WTC11 (cell line): ENCODE results near the gene COL5A3. TPM values are rescaled to one million over a fixed set of nuclear protein-coding genes. Genes with fewer than 3 reads are reported as not detected.
A peak's percentile ranks its signal among the peaks of the same experiment; 100 is the strongest.

Experiments used
- AR ChIP-seq: fragments of 250-450 bp; sonication (Bioruptor Pico); IDR thresholded peaks from 2 replicates; pipeline ENCODE4 v1.9.0; 2021; ENCODE audit warnings: mild to moderate bottlenecking
- ARID4B ChIP-seq: sonication (generic); formaldehyde crosslinking; IDR thresholded peaks from 2 replicates; pipeline ENCODE4 v1.8.0; 2023; ENCODE audit warnings: missing genetic modification reagents, mild to moderate bottlenecking, borderline replicate concordance
- CTCF ChIP-seq: fragments of 200-600 bp; IDR thresholded peaks from 2 replicates; pipeline ENCODE4 v1.8.0; 2022; ENCODE audit warnings: antibody characterized with exemption
- EMX1 ChIP-seq: fragments of 250-450 bp; sonication (Bioruptor Pico); IDR thresholded peaks from 2 replicates; pipeline ENCODE4 v1.8.0; 2021; ENCODE audit warnings: mild to moderate bottlenecking
- ETV6 ChIP-seq: sonication (generic); formaldehyde crosslinking; IDR thresholded peaks from 2 replicates; pipeline ENCODE4 v1.8.1; 2022; ENCODE audit warnings: mild to moderate bottlenecking, missing genetic modification reagents
- FOXK1 ChIP-seq: sonication (generic); formaldehyde crosslinking; IDR thresholded peaks from 2 replicates; pipeline ENCODE4 v1.8.0; 2022; ENCODE audit warnings: mild to moderate bottlenecking, moderate library complexity, missing genetic modification reagents
- FOXP1 ChIP-seq: sonication (generic); formaldehyde crosslinking; IDR thresholded peaks from 2 replicates; pipeline ENCODE4 v1.8.0; 2022; ENCODE audit warnings: missing genetic modification reagents, mild to moderate bottlenecking, moderate library complexity, borderline replicate concordance
- GTF2I ChIP-seq: fragments of 250-450 bp; sonication (Bioruptor Pico); conservative IDR thresholded peaks from 2 replicates; pipeline ENCODE4 v1.4.0; 2021; ENCODE audit warnings: mild to moderate bottlenecking
- HMGXB4 ChIP-seq: sonication (generic); formaldehyde crosslinking; IDR thresholded peaks from 2 replicates; pipeline ENCODE4 v1.8.1; 2023; ENCODE audit warnings: mild to moderate bottlenecking, moderate library complexity, missing genetic modification reagents
- IRF1 ChIP-seq: sonication (generic); formaldehyde crosslinking; IDR thresholded peaks from 2 replicates; pipeline ENCODE4 v1.8.0; 2023; ENCODE audit warnings: missing genetic modification reagents
- MXD4 ChIP-seq: fragments of 250-450 bp; sonication (Bioruptor Pico); IDR thresholded peaks from 2 replicates; pipeline ENCODE4 v1.8.0; 2021; ENCODE audit warnings: mild to moderate bottlenecking, moderate library complexity, borderline replicate concordance
- NR1H2 ChIP-seq: sonication (generic); formaldehyde crosslinking; IDR thresholded peaks from 2 replicates; pipeline ENCODE4 v1.9.0; 2021; ENCODE audit warnings: mild to moderate bottlenecking, moderate library complexity, missing genetic modification reagents
- RORB ChIP-seq: fragments of 250-450 bp; sonication (Bioruptor Pico); IDR thresholded peaks from 2 replicates; pipeline ENCODE4 v1.9.0; 2021; ENCODE audit warnings: mild to moderate bottlenecking
- SP1 ChIP-seq: sonication (generic); formaldehyde crosslinking; conservative IDR thresholded peaks from 2 replicates; pipeline ENCODE4 v1.8.1; 2022; ENCODE audit warnings: missing genetic modification reagents
- STAT6 ChIP-seq: sonication (generic); formaldehyde crosslinking; conservative IDR thresholded peaks from 2 replicates; pipeline ENCODE4 v1.8.1; 2023; ENCODE audit warnings: mild to moderate bottlenecking, low read depth, missing genetic modification reagents, moderate library complexity
- TP53 ChIP-seq: sonication (generic); formaldehyde crosslinking; IDR thresholded peaks from 2 replicates; pipeline ENCODE4 v1.8.1; 2023; ENCODE audit warnings: mild to moderate bottlenecking, missing genetic modification reagents
- USF2 ChIP-seq: sonication (generic); formaldehyde crosslinking; IDR thresholded peaks from 2 replicates; pipeline ENCODE4 v1.8.1; 2023; ENCODE audit warnings: mild to moderate bottlenecking, missing genetic modification reagents, moderate library complexity
- ZNF138 ChIP-seq: sonication (generic); formaldehyde crosslinking; conservative IDR thresholded peaks from 2 replicates; pipeline ENCODE4 v1.8.1; 2022; ENCODE audit warnings: mild to moderate bottlenecking, moderate library complexity, missing genetic modification reagents
- ZNF281 ChIP-seq: sonication (generic); formaldehyde crosslinking; IDR thresholded peaks from 2 replicates; pipeline ENCODE4 v1.8.0; 2023; ENCODE audit warnings: mild to moderate bottlenecking, missing genetic modification reagents
- ZNF671 ChIP-seq: fragments of 250-450 bp; sonication (Bioruptor Pico); IDR thresholded peaks from 2 replicates; pipeline ENCODE4 v1.8.0; 2021; ENCODE audit warnings: mild to moderate bottlenecking
- total RNA-seq: library from RNA; stranded (reverse); gene quantifications from 3 replicates; pipeline ENCODE4 v1.2.3, GENCODE V29; 2021

The COL5A3 gene
- total RNA-seq, 1 experiment from 2014 or later, result 0.81 TPM

- TF ChIP-seq ARID4B (CRISPR knock-in tag) (no peak), FOXK1 (CRISPR knock-in tag) (no peak), IRF1 (CRISPR knock-in tag) (no peak), RORB (CRISPR knock-in tag) (no peak), CTCF (no peak), AR (CRISPR knock-in tag) (no peak), NR1H2 (CRISPR knock-in tag) (no peak), GTF2I (CRISPR knock-in tag) (peak; percentile 63; the same call in 1 of the 2 replicates), STAT6 (CRISPR knock-in tag) (no peak), ZNF138 (CRISPR knock-in tag) (no peak), EMX1 (CRISPR knock-in tag) (no peak), SP1 (0 out of 2 replicates have a peak, but pooled peaks have one; percentile 22), HMGXB4 (CRISPR knock-in tag) (peak; percentile 66; the same call in 1 of the 2 replicates), ETV6 (CRISPR knock-in tag) (peak; percentile 58; the same call in 1 of the 2 replicates), MXD4 (CRISPR knock-in tag) (no peak), ZNF671 (CRISPR knock-in tag) (no peak), ZNF281 (CRISPR knock-in tag) (no peak), TP53 (no peak), FOXP1 (CRISPR knock-in tag) (peak; percentile 59), USF2 (no peak; the same call in 1 of the 2 replicates)
Observed at GRCh38 chr19:9966448-9966847, 43.9 kb downstream of the COL5A3 start (continued).
